T-cell (primary cell): ENCODE measurements around the gene ADCK1. TPM values are rescaled to one million over a fixed set of nuclear protein-coding genes. Genes with fewer than 3 reads are reported as not detected.

Experiments
- ATAC-seq, 4 experiments: fragments of 200-7000 bp in 3 of 4; fragments of 150-1000 bp in 1 of 4; cut with Tn5 transposase; replicated peaks in 1 of 4; 1 replicate in 3 of 4; 2 replicates in 1 of 4; pipeline ENCODE4 v1.10.0; 2021; ENCODE audit warnings: moderate library complexity in 3 of 4, mild to moderate bottlenecking in 2 of 4, moderate number of reproducible peaks in 1 of 4
- CTCF ChIA-PET, 2 donors: fragments of 300-600 bp; sonication (Branson Sonifier 250); formaldehyde crosslinking; loops; one replicate each; lab custom pipeline; 2022; ENCODE audit warnings: antibody characterized with exemption in 2 of 2; lab: Charles Lee
- POLR2A ChIA-PET, 2 donors: fragments of 300-600 bp; sonication (Branson Sonifier 250); formaldehyde crosslinking; loops; one replicate each; lab custom pipeline; 2022; ENCODE audit warnings: antibody characterized with exemption in 2 of 2; lab: Charles Lee
- DNase-seq, 35 experiments: peaks; one replicate each; pipeline versions ENCODE4 v3.0.0 to v3.0.0-alpha.2; 2013 to 2023
- H3K27ac ChIP-seq: one replicate; pipeline ENCODE4 v1.5.1; 2013; ENCODE audit warnings: low read length
- H3K27me3 ChIP-seq, 2 experiments: replicated peaks in 1 of 2; 1 replicate in 1 of 2; 2 replicates in 1 of 2; pipeline versions ENCODE4 v1.6.1 to v1.7.0; 2013; ENCODE audit warnings: low read length in 1 of 2, mixed read lengths in 1 of 2; ENCODE audit not compliant: control insufficient read depth in 2 of 2, insufficient read depth in 2 of 2; ENCODE audit errors: extremely low read depth in 1 of 2
- H3K36me3 ChIP-seq, 2 donors: 1 replicate in 1 of 2; 2 replicates in 1 of 2; pipeline versions ENCODE4 v1.6.1 to v1.7.0; 2013; ENCODE audit warnings: low read length in 1 of 2; ENCODE audit not compliant: control insufficient read depth in 2 of 2, insufficient read depth in 1 of 2; ENCODE audit errors: extremely low read depth in 1 of 2
- H3K4me1 ChIP-seq, 2 experiments: 1 replicate in 1 of 2; 2 replicates in 1 of 2; pipeline versions ENCODE4 v1.6.1 to v1.7.0; 2013; ENCODE audit warnings: low read length in 2 of 2, mixed read lengths in 1 of 2; ENCODE audit not compliant: insufficient read depth in 2 of 2, control insufficient read depth in 1 of 2; ENCODE audit errors: extremely low read depth in 1 of 2
- H3K4me3 ChIP-seq, 2 donors: 1 replicate in 1 of 2; 2 replicates in 1 of 2; pipeline versions ENCODE4 v1.5.1 to v1.7.0; 2013; ENCODE audit warnings: mild to moderate bottlenecking in 2 of 2, low read length in 1 of 2, moderate library complexity in 1 of 2; ENCODE audit not compliant: control insufficient read depth in 1 of 2; ENCODE audit errors: extremely low read depth in 1 of 2
- H3K9me3 ChIP-seq: 2 replicates; pipeline ENCODE4 v1.7.0; 2013
- H3K27ac Mint-ChIP-seq, 2 donors: one replicate each; pipeline ENCODE4 v1.8.0; 2020 to 2021; ENCODE audit warnings: mild to moderate bottlenecking in 2 of 2, mixed read lengths in 2 of 2
- H3K27me3 Mint-ChIP-seq, 2 donors: one replicate each; pipeline ENCODE4 v1.8.0; 2021 to 2022; ENCODE audit warnings: mixed read lengths in 2 of 2
- H3K36me3 Mint-ChIP-seq: one replicate; pipeline ENCODE4 v1.8.0; 2021; ENCODE audit warnings: mixed read lengths
- H3K4me1 Mint-ChIP-seq, 3 donors: one replicate each; pipeline ENCODE4 v1.8.0; 2020 to 2022; ENCODE audit warnings: mixed read lengths in 3 of 3, mild to moderate bottlenecking in 1 of 3
- H3K4me3 Mint-ChIP-seq, 3 donors: one replicate each; pipeline ENCODE4 v1.8.0; 2020 to 2022; ENCODE audit warnings: mild to moderate bottlenecking in 3 of 3, mixed read lengths in 3 of 3, moderate library complexity in 3 of 3
- H3K9me3 Mint-ChIP-seq, 3 donors: one replicate each; pipeline ENCODE4 v1.8.0; 2020 to 2022; ENCODE audit warnings: mixed read lengths in 3 of 3
- WGBS: methylation state at CpG from one replicate; pipeline ENCODE4 v1.1.5; 2013; ENCODE audit warnings: missing lambda C conversion rate; ENCODE audit not compliant: insufficient coverage; 5-methylcytosine and 5-hydroxymethylcytosine counted together
- total RNA-seq, 35 experiments: library from RNA in 6 of 35; stranded (reverse) in 6 of 35; fragments of 120-200 nt in 1 of 35; gene quantifications; one replicate each; pipeline versions ENCODE4 v1.2.1 to v1.2.4 and lab custom pipeline; 2013 to 2026

ADCK1 gene
- total RNA-seq, 5 donors from 2014 or later (not counting 1 experiment from before 2014, with no cell fraction given) = 6.3 to 16.1 (median 9.1) TPM

DNA sequence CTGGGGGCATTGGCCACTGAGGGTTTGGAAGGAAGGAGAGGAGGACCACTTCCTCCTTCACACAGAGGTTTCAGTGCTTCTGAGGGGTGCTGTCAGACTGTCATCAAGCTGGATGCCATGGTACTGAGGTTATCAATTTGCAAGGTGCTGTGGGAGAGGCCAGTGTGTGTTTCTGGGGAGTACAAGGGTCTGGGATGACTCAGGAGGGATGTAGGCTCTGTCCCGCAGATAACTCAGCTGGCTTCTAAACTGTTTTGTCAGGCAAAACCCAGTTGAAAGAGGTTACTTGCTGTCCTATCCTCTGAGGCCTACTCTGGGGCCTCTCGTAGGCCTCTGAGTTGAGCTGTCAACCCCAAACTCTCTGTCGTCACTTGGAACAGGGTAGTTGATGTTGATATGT lies 22.8 kb downstream of the ADCK1 start:
- Mint-ChIP-seq H3K27ac (no peak overlapping the region), H3K9me3 (no peaks in the 10 kb centered on the region), H3K27me3 (no peaks in the 10 kb centered on the region), H3K4me1 (no peaks in the 10 kb centered on the region), H3K4me3 (no peak overlapping the region), H3K36me3 (peaks cover 54% of the 10 kb centered on the region)
- ChIA-PET POLR2A (no interaction called here), CTCF (interaction anchor here in 1 of 2 donors (0.6 kb wide), 1 partner anchor 89 kb away, joined by 8 read pairs; no protein-coding TSS in a partner anchor)
- H3K9me3 ChIP-seq = no peaks in the 10 kb centered on the region
- no peaks in the 10 kb centered on the region for H3K27me3 ChIP-seq
- ATAC-seq = no peak
- 91% methylated on average over 3 of the region's 3 CpGs for WGBS
- H3K4me3 ChIP-seq = no peak overlapping the region
- no peak for DNase-seq
- no peak overlapping the region for H3K27ac ChIP-seq
- H3K4me1 ChIP-seq = no peaks in the 10 kb centered on the region
- peaks cover 6 to 21% of the 10 kb centered on the region in 2 donors for H3K36me3 ChIP-seq

- H3K4me1 ChIP-seq = no peaks in the 10 kb centered on the region
- H3K36me3 ChIP-seq = peaks cover 6 to 21% of the 10 kb centered on the region in 2 donors
- no peak overlapping the region for H3K4me3 ChIP-seq
- CTCF ChIA-PET = interaction anchor here in 1 of 2 donors (0.6 kb wide), 1 partner anchor 90 kb away, joined by 8 read pairs; no protein-coding TSS in a partner anchor
- H3K9me3 ChIP-seq = no peaks in the 10 kb centered on the region
- POLR2A ChIA-PET = no interaction called here
- H3K27me3 ChIP-seq = no peaks in the 10 kb centered on the region
- no peak for DNase-seq
- no peaks in the 10 kb centered on the region for H3K4me1 Mint-ChIP-seq
- no peaks in the 10 kb centered on the region for H3K9me3 Mint-ChIP-seq
- no peaks in the 10 kb centered on the region for H3K27me3 Mint-ChIP-seq
- no peak overlapping the region for H3K27ac ChIP-seq
- no CpG with 5 or more reads among the region's 3 CpGs for WGBS
- no peak for ATAC-seq
- peaks cover 52% of the 10 kb centered on the region for H3K36me3 Mint-ChIP-seq
- H3K4me3 Mint-ChIP-seq = no peak overlapping the region
- H3K27ac Mint-ChIP-seq = no peak overlapping the region
Observed at GRCh38 chr14:77823378-77823777, 23.5 kb downstream of the ADCK1 start.

DNA sequence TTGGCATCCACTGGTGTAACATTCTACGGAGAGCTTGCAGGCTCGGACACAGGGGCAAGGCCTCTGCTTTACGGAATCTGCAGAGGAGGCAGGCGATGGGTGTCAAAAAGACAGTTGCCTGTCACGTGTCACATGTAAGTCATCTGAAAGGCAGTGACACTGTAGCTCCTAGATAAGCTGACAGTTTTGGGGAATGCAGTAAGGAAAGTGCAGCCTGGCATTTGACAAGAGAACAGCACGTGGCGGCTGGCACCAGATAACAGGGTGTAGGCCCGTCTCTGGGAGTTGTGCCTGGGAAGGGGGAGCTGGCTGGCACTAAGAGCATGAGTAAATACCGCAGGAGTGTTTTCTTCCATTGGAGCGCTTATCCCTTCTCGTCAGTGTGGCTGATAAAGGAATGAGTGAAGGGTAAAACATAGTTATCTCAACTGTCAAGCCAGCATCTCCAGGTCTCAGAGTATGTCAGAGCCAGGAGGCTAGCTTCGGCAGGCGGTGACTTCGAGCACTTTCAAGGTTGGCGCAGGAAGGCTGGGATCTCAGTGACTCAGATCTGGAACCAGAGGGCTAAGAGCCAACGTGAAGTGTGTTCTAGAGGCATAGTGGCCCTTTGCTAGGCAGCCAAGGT lies 26.1 kb downstream of the ADCK1 start:
- ATAC-seq (no peak), DNase-seq (no peak)
- Mint-ChIP-seq H3K4me3 (no peak overlapping the region), H3K9me3 (no peaks in the 10 kb centered on the region), H3K27me3 (no peaks in the 10 kb centered on the region), H3K27ac (no peak overlapping the region), H3K4me1 (no peaks in the 10 kb centered on the region), H3K36me3 (peaks cover 50% of the 10 kb centered on the region)
- no peaks in the 10 kb centered on the region for H3K4me1 ChIP-seq
- H3K36me3 ChIP-seq = peaks cover 3 to 17% of the 10 kb centered on the region in 2 donors
- 95% methylated on average over 15 of the region's 16 CpGs for WGBS
- CTCF ChIA-PET = no interaction called here
- H3K4me3 ChIP-seq = no peak overlapping the region
- H3K27me3 ChIP-seq = no peaks in the 10 kb centered on the region
- H3K27ac ChIP-seq = no peak overlapping the region
- POLR2A ChIA-PET = no interaction called here
- no peaks in the 10 kb centered on the region for H3K9me3 ChIP-seq

DNA sequence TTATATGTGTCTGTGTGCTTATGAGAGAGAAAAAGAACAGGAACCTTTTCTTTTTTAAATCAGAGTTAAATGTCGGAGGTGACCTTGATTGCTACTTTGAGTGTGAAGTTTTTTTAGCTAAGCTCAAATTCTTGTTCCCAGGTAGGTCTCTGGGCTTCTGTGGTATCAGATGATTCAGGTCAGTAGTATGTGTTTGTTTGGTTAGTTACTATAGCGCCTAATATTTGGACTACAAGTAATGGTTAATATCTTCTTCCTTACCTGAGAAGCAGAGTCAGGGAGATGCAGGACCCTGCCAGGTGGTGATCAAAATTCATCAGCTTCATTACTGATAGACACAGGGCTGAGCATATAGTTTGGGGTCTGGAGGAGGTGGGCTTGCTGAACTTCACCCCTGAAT lies 30.8 kb downstream of the ADCK1 start:
- Mint-ChIP-seq H3K9me3 (no peaks in the 10 kb centered on the region), H3K27ac (no peak overlapping the region), H3K4me1 (no peaks in the 10 kb centered on the region), H3K36me3 (peaks cover 50% of the 10 kb centered on the region), H3K4me3 (no peak overlapping the region), H3K27me3 (no peaks in the 10 kb centered on the region)
- Histone ChIP-seq H3K4me1 (no peaks in the 10 kb centered on the region), H3K4me3 (no peak overlapping the region), H3K9me3 (no peaks in the 10 kb centered on the region), H3K27me3 (no peaks in the 10 kb centered on the region), H3K36me3 (peaks cover 6 to 14% of the 10 kb centered on the region in 2 donors), H3K27ac (no peak overlapping the region)
- WGBS = no CpG with 5 or more reads among the region's 2 CpGs
- no peak for ATAC-seq
- CTCF ChIA-PET = interaction anchor here in 1 of 2 donors (0.5 kb wide), 1 partner anchor 10 kb away, joined by 5 read pairs; no protein-coding TSS in a partner anchor
- POLR2A ChIA-PET = no interaction called here
- DNase-seq = no peak

DNA sequence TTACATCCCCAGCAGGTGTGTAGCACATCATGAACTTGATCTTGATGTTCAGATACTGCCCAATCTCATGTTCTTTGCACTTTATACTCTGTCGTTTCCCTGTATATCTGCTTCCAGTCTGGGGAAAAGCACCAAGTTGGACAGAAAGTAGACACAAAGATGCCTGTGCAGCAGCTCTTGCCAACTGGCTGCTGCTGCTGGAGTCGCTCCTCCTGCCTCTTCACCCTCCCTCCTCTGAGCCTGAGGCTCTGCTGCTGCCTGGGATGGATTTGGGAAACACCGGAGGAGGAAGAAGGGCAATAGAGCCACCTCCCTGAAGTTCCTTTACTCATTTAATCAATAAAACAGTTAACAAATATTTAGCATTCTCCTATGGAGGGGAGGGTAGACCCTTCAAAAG lies 32.4 kb downstream of the ADCK1 start:
- peaks cover 47% of the 10 kb centered on the region for H3K36me3 Mint-ChIP-seq
- H3K27me3 Mint-ChIP-seq = no peaks in the 10 kb centered on the region
- no peaks in the 10 kb centered on the region for H3K4me1 ChIP-seq
- no peaks in the 10 kb centered on the region for H3K27me3 ChIP-seq
- H3K4me3 Mint-ChIP-seq = no peak overlapping the region
- no peaks in the 10 kb centered on the region for H3K4me1 Mint-ChIP-seq
- H3K9me3 ChIP-seq = no peaks in the 10 kb centered on the region
- ChIA-PET POLR2A (no interaction called here), CTCF (no interaction called here)
- DNase-seq (no peak), ATAC-seq (no peak)
- peaks cover 3 to 11% of the 10 kb centered on the region in 2 donors for H3K36me3 ChIP-seq
- H3K27ac ChIP-seq = no peak overlapping the region
- H3K9me3 Mint-ChIP-seq = no peaks in the 10 kb centered on the region
- no peak overlapping the region for H3K4me3 ChIP-seq
- 0% methylated on average over 1 of the region's 3 CpGs for WGBS
- H3K27ac Mint-ChIP-seq = no peak overlapping the region

DNA sequence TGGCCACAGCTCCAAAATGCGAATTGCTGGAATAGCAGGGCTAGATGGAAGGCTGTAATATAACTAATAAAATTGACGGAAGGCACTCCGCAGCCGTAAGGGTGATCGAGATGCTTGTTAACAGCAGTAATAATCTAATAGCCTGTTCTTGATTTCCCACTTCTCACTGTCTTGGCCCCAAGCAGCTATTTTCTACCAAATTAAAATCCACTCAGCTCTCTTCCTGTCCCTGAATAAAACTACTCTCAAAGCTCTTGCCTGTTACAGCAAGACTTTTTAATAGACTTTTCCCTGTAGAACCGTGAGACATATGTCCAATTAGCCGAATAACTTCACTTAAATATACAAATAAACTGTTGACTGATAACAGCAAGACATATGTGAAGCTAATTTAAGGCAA lies 38.0 kb downstream of the ADCK1 start:
- Mint-ChIP-seq H3K4me1 (peaks cover 4 to 9% (median 7%) of the 10 kb centered on the region in 3 donors), H3K36me3 (peaks cover 35% of the 10 kb centered on the region), H3K27me3 (no peaks in the 10 kb centered on the region), H3K9me3 (no peaks in the 10 kb centered on the region), H3K4me3 (no peak overlapping the region), H3K27ac (no peak overlapping the region)
- 100% methylated on average over 3 of the region's 7 CpGs for WGBS
- Histone ChIP-seq H3K4me3 (no peak overlapping the region), H3K4me1 (peaks cover 2 to 4% of the 10 kb centered on the region in 2 experiments), H3K27ac (no peak overlapping the region), H3K9me3 (no peaks in the 10 kb centered on the region), H3K27me3 (no peaks in the 10 kb centered on the region), H3K36me3 (no peaks in the 10 kb centered on the region)
- ChIA-PET POLR2A (no interaction called here), CTCF (no interaction called here)
- ATAC-seq = no peak
- no peak for DNase-seq
